ENCODE data around the gene OVCH1. TPM values are rescaled to one million over a fixed set of nuclear protein-coding genes. Genes with fewer than 3 reads are reported as not detected.
A peak's percentile ranks its signal among the peaks of the same experiment; 100 is the strongest.

Gene OVCH1
- total and polyA plus RNA-seq, 7 donors = 0.03 to 2.5 (median 0.27) TPM; not detected in 2

DNA sequence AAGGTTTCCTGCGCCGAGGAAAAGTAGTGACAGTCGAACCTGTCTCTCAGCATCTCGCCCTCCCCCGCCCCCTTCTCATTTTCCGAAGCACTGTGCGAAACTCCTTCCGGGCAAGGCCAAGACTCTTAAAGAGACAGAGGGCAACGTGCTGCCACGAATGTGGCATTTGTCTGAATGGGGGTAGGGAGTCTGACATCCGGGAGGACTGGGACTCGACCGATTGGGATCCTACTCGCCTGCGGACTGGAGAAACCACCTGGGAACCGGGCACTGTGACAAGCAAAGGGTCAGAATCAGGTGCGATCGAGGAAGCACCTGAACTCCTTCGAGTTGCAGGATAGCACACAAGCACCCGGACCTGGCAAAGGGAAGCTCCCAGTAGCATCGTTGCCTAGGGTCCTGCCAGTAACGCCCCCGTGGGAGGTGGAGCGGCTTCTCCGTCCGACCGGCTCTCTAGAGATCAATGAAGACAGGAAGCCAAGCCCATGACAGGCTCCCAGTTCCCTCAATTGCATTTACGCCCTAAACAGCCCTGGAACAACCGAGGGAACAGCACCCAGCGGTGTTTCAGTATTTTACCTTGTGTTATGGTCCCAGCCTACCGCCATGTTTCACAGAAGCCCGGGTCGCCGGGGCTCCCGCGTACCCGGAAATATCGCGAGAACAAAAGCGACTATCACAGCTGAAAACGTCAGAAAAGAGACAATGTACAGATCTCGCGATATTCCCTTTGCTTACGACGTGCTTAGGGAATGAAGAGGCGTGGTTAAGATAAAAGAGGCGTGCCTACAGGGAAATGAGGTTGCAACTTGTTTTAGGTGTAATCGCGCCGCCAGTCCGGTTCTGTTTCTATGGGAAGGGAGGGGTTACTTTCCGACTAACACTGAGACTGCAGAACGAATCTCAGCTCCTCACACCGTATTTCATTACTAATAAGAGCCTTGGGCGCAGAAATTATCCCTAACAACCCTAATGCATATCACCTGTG, 116.7 kb downstream of the OVCH1 start, which contains the start of gene ERGIC2:
Gene ERGIC2, minus strand, starts transcription at position 637 of the 988 bp plus-strand sequence. CDS start 9,539 bp downstream, outside the sequence.
- WGBS, 2 donors = 0% methylated on average over 55 of the region's 55 CpGs
- TF ChIP-seq POLR2A (IDR thresholded peaks at IDR 0.05) (no peak), EP300 (IDR thresholded peaks at IDR 0.05) (no peak), POLR2AphosphoS5 (IDR thresholded peaks at IDR 0.05) (peak; percentile 47 to 84 (median 72)), CTCF (IDR thresholded peaks at IDR 0.05) (no peak)
- Histone ChIP-seq H3K9me3 (no peaks in the 10 kb centered on the region), H3K4me1 (peaks cover 0 to 14% (median 13%) of the 10 kb centered on the region in 4 donors), H3K27ac (peak within 1 kb of the TSS; percentile 78 to 89 (median 84)), H3K4me3 (peak within 1 kb of the TSS; percentile 72 to 98 (median 90)), H3K27me3 (no peaks in the 10 kb centered on the region), H3K36me3 (no peaks in the 10 kb centered on the region)
- intact Hi-C loops (cut with DNase I) = loop anchor here (10.0 kb wide), 1 partner anchor 236 kb away; the partner anchor contains the start of gene FAR2
- peak; percentile 95 for DNase-seq

Other genes with a start within 250 kb of the OVCH1 start
- 10 to 100 TPM; 62.3 to 81.7 (median 63.5) TPM for gene ERGIC2, start 116.5 kb downstream of the OVCH1 start, total RNA-seq
- gene ERGIC2, start 116.5 kb downstream of the OVCH1 start, polyA plus RNA-seq = 10 to 100 TPM; 14.8 to 30.1 (median 24.6) TPM

Measured in sigmoid colon (tissue), 7 donors.